Kidney (tissue), 14 donors: ENCODE data around the gene FAM111B. TPM values are rescaled to one million over a fixed set of nuclear protein-coding genes. Genes with fewer than 3 reads are reported as not detected.
"Not testable (repeated sequence)": the region's sequence is repeated elsewhere in the genome, so short reads cannot be mapped to it uniquely, and the experiment has no call there.

ENCODE experiments used
- DNase-seq, 5 donors: peaks; one replicate each; pipeline ENCODE4 v3.0.0-alpha.2; 2013 to 2020
- FAIRE-seq: peaks from 2 replicates; lab custom pipeline; 2012; peaks lifted over from hg19 to GRCh38; lab: Jason Lieb, UNC
- H3K27ac ChIP-seq, 2 donors: one replicate each; pipeline ENCODE4 v1.7.0; 2013; ENCODE audit warnings: low read depth in 2 of 2, low read length in 2 of 2, inconsistent platforms in 1 of 2
- H3K27me3 ChIP-seq: one replicate; pipeline ENCODE4 v1.7.1; 2013; ENCODE audit warnings: low read length, inconsistent platforms; ENCODE audit not compliant: control insufficient read depth, insufficient read depth
- H3K36me3 ChIP-seq, 3 donors: one replicate each; pipeline versions ENCODE4 v1.7.0 to v1.7.1; 2013; ENCODE audit warnings: low read length in 3 of 3, control low read depth in 1 of 3, inconsistent platforms in 1 of 3; ENCODE audit not compliant: insufficient read depth in 3 of 3, control insufficient read depth in 2 of 3
- H3K4me1 ChIP-seq, 3 donors: one replicate each; pipeline versions ENCODE4 v1.7.0 to v1.7.1; 2013; ENCODE audit warnings: low read length in 3 of 3, inconsistent platforms in 1 of 3, low read depth in 1 of 3; ENCODE audit not compliant: control insufficient read depth in 2 of 3, insufficient read depth in 2 of 3
- H3K4me3 ChIP-seq, 3 donors: one replicate each; pipeline versions ENCODE4 v1.7.0 to v1.8.1; 2013; ENCODE audit warnings: low read length in 3 of 3, control low read depth in 1 of 3, inconsistent platforms in 1 of 3
- H3K9ac ChIP-seq, 3 donors: one replicate each; pipeline versions ENCODE4 v1.7.0 to v1.7.1; 2013; ENCODE audit warnings: low read length in 3 of 3, control low read depth in 1 of 3, inconsistent platforms in 1 of 3
- H3K9me3 ChIP-seq, 3 donors: one replicate each; pipeline versions ENCODE4 v1.7.0 to v1.7.1; 2013; ENCODE audit warnings: low read length in 3 of 3, control low read depth in 1 of 3, inconsistent platforms in 1 of 3; ENCODE audit not compliant: control insufficient read depth in 2 of 3, insufficient read depth in 1 of 3
- CTCF ChIP-seq: IDR thresholded peaks from 3 replicates; pipeline ENCODE4 v1.5.1; 2012; ENCODE audit warnings: mild to moderate bottlenecking, moderate library complexity, borderline replicate concordance; ENCODE audit not compliant: insufficient read depth; ENCODE audit errors: extremely low read depth
- intact Hi-C: fragments of 100-400 bp; cut with DNase I; formaldehyde crosslinking; loops from one replicate; pipeline ENCODE4 v1.11.1; 2022
- polyA plus RNA-seq: library from polyadenylated mRNA; stranded (reverse); fragments of 350-450 nt; fragmentation: Illumina TruSeq; extraction: RNeasy Lipid Tissue Mini Kit (QIAGEN cat#74804); gene quantifications from one replicate; pipeline ENCODE4 v1.2.3, GENCODE V29; 2014; ENCODE audit warnings: low read depth, low replicate concordance; ENCODE audit not compliant: insufficient read depth
- total RNA-seq: library from RNA; stranded (reverse); fragmentation: NEBNext Ultra II Directional; extraction: Animal tissue kit (Norgen Biotek cat#: 25700); gene quantifications from one replicate; pipeline ENCODE4 v1.2.1, GENCODE V29; 2021
- donor health status: control.
- donor health status: control.
- donor health status: control.
- donor health status: control.
- donor health status: control.
- donor health status: DM: yes; HTN: yes; CAD: no.
- donor health status: Normal renal cell carcinoma (clear cell type).

The FAM111B gene
- total and polyA plus RNA-seq, 2 donors from 2014 or later, result 0.17 to 2.2 TPM

- FAIRE-seq, result no peak
- no peaks in the 10 kb centered on the region for H3K27me3 ChIP-seq
- H3K4me3 ChIP-seq, result no peak overlapping the region
- no peaks in the 10 kb centered on the region for H3K4me1 ChIP-seq
- DNase-seq, result no peak
- H3K9me3 ChIP-seq, result no peaks in the 10 kb centered on the region
- intact Hi-C loops, result no loop called here
- H3K27ac ChIP-seq, result no peak overlapping the region
- TF ChIP-seq CTCF, result no peak
- no peaks in the 10 kb centered on the region for H3K36me3 ChIP-seq
- no peak overlapping the region for H3K9ac ChIP-seq
Observed at GRCh38 chr11:59088162-59088561, 18.9 kb upstream of the FAM111B start.

- DNase-seq, H3K9ac ChIP-seq, FAIRE-seq, H3K27me3 ChIP-seq, H3K4me3 ChIP-seq, H3K27ac ChIP-seq, intact Hi-C loops, H3K36me3 ChIP-seq, H3K9me3 ChIP-seq, H3K4me1 ChIP-seq: not testable (repeated sequence)
Observed at GRCh38 chr11:59093576-59093975, 13.5 kb upstream of the FAM111B start.

- H3K36me3 ChIP-seq, H3K9ac ChIP-seq, H3K9me3 ChIP-seq, intact Hi-C loops, H3K27ac ChIP-seq, FAIRE-seq, H3K4me1 ChIP-seq, H3K27me3 ChIP-seq, H3K4me3 ChIP-seq: not testable (repeated sequence)
- peak in 1 of 5 donors; percentile 2 for DNase-seq
Observed at GRCh38 chr11:59095225-59095624, 11.8 kb upstream of the FAM111B start.

GRCh38 chr11:59095972-59096575 lies 11.0 kb upstream of the FAM111B start:
- H3K36me3 ChIP-seq, H3K9ac ChIP-seq, intact Hi-C loops, FAIRE-seq, DNase-seq, H3K9me3 ChIP-seq, H3K4me3 ChIP-seq, H3K27me3 ChIP-seq, H3K27ac ChIP-seq, H3K4me1 ChIP-seq: not testable (repeated sequence)

- Histone ChIP-seq H3K9ac (no peak overlapping the region), H3K9me3 (no peaks in the 10 kb centered on the region), H3K36me3 (no peaks in the 10 kb centered on the region), H3K4me3 (no peak overlapping the region), H3K27ac (no peak overlapping the region), H3K27me3 (no peaks in the 10 kb centered on the region), H3K4me1 (no peaks in the 10 kb centered on the region)
- FAIRE-seq (no peak), DNase-seq (peak in 4 of 5 donors; percentile 57 to 79 (median 62))
- TF ChIP-seq CTCF, result peak; percentile 70
- intact Hi-C loops, result no loop called here
Observed at GRCh38 chr11:59097113-59097708, 9.8 kb upstream of the FAM111B start.

GRCh38 chr11:59097938-59098337 lies 9.1 kb upstream of the FAM111B start:
- H3K9ac ChIP-seq, H3K9me3 ChIP-seq, H3K27ac ChIP-seq, H3K27me3 ChIP-seq, intact Hi-C loops, H3K4me1 ChIP-seq, H3K4me3 ChIP-seq, DNase-seq, H3K36me3 ChIP-seq, FAIRE-seq: not testable (repeated sequence)
